K562 (cell line): Measurements from ENCODE around the gene HSD11B1L. TPM values are rescaled to one million over a fixed set of nuclear protein-coding genes. Genes with fewer than 3 reads are reported as not detected.
A peak's percentile ranks its signal among the peaks of the same experiment; 100 is the strongest.

ENCODE experiments used
- ATF1 ChIP-seq, 2 experiments: fragments of 450-650 bp in 1 of 2; IDR thresholded peaks; 2 replicates each; pipeline ENCODE4 v1.6.1; 2016; ENCODE audit warnings: missing compliant biosample characterization in 1 of 2, missing genetic modification characterization in 1 of 2
- CHD4 ChIP-seq: fragments of 200-600 bp; sonication (generic); IDR thresholded peaks from 3 replicates; pipeline ENCODE4 v1.6.1; 2012; ENCODE audit warnings: low read depth, mild to moderate bottlenecking, mixed read lengths, low read length, inconsistent platforms; ENCODE audit not compliant: insufficient read depth, insufficient replicate concordance, poor library complexity, severe bottlenecking
- CTBP1 ChIP-seq: fragments of 450-650 bp; IDR thresholded peaks from 2 replicates; pipeline ENCODE4 v1.6.1; 2016; ENCODE audit warnings: borderline replicate concordance
- CTCFL ChIP-seq: IDR thresholded peaks from 2 replicates; pipeline ENCODE4 v1.6.1; 2011; ENCODE audit warnings: borderline replicate concordance, low read depth, mild to moderate bottlenecking, moderate library complexity, low read length; ENCODE audit not compliant: insufficient read depth, poor library complexity, severe bottlenecking
- DLX4 ChIP-seq: fragments of 250-450 bp; sonication (Bioruptor Pico); IDR thresholded peaks from 2 replicates; pipeline ENCODE4 v1.6.1; 2021; ENCODE audit warnings: mild to moderate bottlenecking
- GTF3C2 ChIP-seq: IDR thresholded peaks from 3 replicates; pipeline ENCODE4 v1.6.1; 2011; ENCODE audit warnings: borderline replicate concordance, mild to moderate bottlenecking, moderate library complexity; ENCODE audit not compliant: insufficient read length; ENCODE audit errors: extremely low read depth
- MBD2 ChIP-seq: sonication (generic); IDR thresholded peaks from 2 replicates; pipeline ENCODE4 v1.6.1; 2016; ENCODE audit warnings: low read depth, borderline replicate concordance
- RBBP5 ChIP-seq: fragments of 200-600 bp; sonication (generic); IDR thresholded peaks from 2 replicates; pipeline ENCODE4 v1.6.1; 2012; ENCODE audit warnings: borderline replicate concordance, mild to moderate bottlenecking, low read length, control low read depth, inconsistent platforms; ENCODE audit not compliant: insufficient read depth, poor library complexity, severe bottlenecking
- STAT6 ChIP-seq: sonication (generic); formaldehyde crosslinking; IDR thresholded peaks from 2 replicates; pipeline ENCODE4 v1.8.1; 2023; ENCODE audit warnings: mild to moderate bottlenecking, missing genetic modification reagents
- ZBTB33 ChIP-seq: sonication (generic); formaldehyde crosslinking; IDR thresholded peaks from 2 replicates; pipeline ENCODE4 v1.8.1; 2023; ENCODE audit warnings: mild to moderate bottlenecking, missing genetic modification reagents
- ZC3H4 ChIP-seq: sonication (generic); formaldehyde crosslinking; IDR thresholded peaks from 2 replicates; pipeline ENCODE4 v1.9.0; 2021; ENCODE audit warnings: missing genetic modification reagents, borderline replicate concordance
- polyA plus RNA-seq, 8 experiments: library from polyadenylated mRNA; depleted of rRNA in 4 of 8; stranded (reverse) in 5 of 8; unstranded in 3 of 8; fragments of >200 nt; fragmentation: Nextera tagmentation in 2 of 8; fragmentation: Illumina TruSeq in 1 of 8; extraction: Ambion mirVana in 2 of 8; extraction: Trizol in 1 of 8; gene quantifications; 2 replicates each; pipeline versions ENCODE4 v1.2.1 to v1.2.3, GENCODE V29; 2011 to 2014; ENCODE audit warnings: inconsistent platforms in 1 of 8, missing spikeins in 1 of 8
- total RNA-seq, 7 experiments: library from RNA; depleted of rRNA in 6 of 7; stranded (reverse); fragments of >200 nt in 6 of 7; fragmentation: Illumina TruSeq in 2 of 7; extraction: Trizol in 2 of 7; gene quantifications; 2 replicates each; pipeline versions ENCODE4 v1.2.1 to v1.2.3, GENCODE V29; 2011 to 2021; ENCODE audit warnings: low replicate concordance in 1 of 7

HSD11B1L gene
- total and polyA plus RNA-seq, 9 of the 15 experiments (the other 6 are each of a cell fraction or from before 2014, with no cell fraction given): 0.31 to 7.7 (median 2.3) TPM

GRCh38 chr19:5680084-5680436 is 767 bp upstream of the HSD11B1L start (continued):
- no peak for TF ChIP-seq ZC3H4 (CRISPR knock-in tag)
- no peak for TF ChIP-seq ATF1 (CRISPR knock-in tag; IDR thresholded peaks at IDR 0.05)
- no peak for TF ChIP-seq ATF1 (tag; IDR thresholded peaks at IDR 0.05)
- TF ChIP-seq GTF3C2: no peak
- TF ChIP-seq CHD4: no peak
- TF ChIP-seq DLX4: no peak
- peak; percentile 90; the same call in 1 of the 2 replicates for TF ChIP-seq STAT6 (CRISPR knock-in tag)
- no peak for TF ChIP-seq CTBP1
- no peak for TF ChIP-seq MBD2
- TF ChIP-seq ZBTB33: no peak
- TF ChIP-seq RBBP5: no peak
- TF ChIP-seq CTCFL: no peak
